Amniotic epithelial cell (primary cell): ENCODE measurements around the gene KRTAP10-12.
"Not testable (repeated sequence)": the region's sequence is repeated elsewhere in the genome, so short reads cannot be mapped to it uniquely, and the experiment has no call there.

Source experiments
- DNase-seq: peaks from one replicate; pipeline ENCODE4 v3.0.0-alpha.2; 2010; ENCODE audit warnings: low read depth

The KRTAP10-12 gene

DNA sequence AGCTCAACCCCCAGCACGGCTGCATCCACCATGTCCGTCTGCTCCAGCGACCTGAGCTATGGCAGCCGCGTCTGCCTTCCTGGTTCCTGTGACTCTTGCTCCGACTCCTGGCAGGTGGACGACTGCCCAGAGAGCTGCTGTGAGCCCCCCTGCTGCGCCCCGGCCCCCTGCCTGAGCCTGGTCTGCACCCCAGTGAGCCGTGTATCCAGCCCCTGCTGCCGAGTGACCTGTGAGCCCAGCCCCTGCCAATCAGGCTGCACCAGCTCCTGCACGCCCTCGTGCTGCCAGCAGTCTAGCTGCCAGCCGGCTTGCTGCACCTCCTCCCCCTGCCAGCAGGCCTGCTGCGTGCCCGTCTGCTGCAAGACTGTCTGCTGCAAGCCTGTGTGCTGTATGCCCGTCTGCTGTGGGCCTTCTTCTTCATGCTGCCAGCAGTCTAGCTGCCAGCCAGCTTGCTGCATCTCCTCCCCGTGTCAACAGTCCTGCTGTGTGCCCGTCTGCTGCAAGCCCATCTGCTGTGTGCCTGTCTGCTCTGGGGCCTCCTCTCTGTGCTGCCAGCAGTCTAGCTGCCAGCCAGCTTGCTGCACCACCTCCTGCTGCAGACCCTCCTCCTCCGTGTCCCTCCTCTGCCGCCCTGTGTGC lies at the start of gene KRTAP10-12:
Gene KRTAP10-12 (plus strand): TSS at position 1 of the 639 bp plus-strand sequence. CDS start 30 bp downstream, at position 31.
- DNase-seq, result not testable (repeated sequence)

DNA sequence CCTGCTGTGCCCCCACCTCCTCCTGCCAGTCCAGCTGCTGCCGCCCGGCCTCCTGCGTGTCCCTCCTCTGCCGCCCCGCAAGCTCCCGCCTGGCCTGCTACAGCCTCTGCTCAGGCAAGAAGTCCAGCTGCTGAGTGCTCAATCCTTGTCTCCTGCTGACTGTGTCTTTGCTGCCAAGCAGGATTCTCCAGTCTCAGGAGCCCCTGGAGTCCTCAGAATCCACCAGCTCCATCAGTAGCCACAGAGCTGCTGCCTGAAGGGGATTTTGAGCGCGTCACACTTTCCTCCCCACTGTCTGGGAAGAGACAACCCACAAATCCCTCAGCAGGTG lies 49.8 kb upstream of the KRTAP10-12 start:
- no peak for DNase-seq

- DNase-seq, result no peak
These were observed 48.2 kb upstream of the KRTAP10-12 start for GRCh38 chr21:44648557-44649311.

- no peak for DNase-seq
These were observed 47.4 kb upstream of the KRTAP10-12 start for GRCh38 chr21:44649521-44650100.

GRCh38 chr21:44650265-44650972 lies 46.6 kb upstream of the KRTAP10-12 start:
- DNase-seq, result no peak

GRCh38 chr21:44650973-44651675 lies 45.8 kb upstream of the KRTAP10-12 start:
- DNase-seq, result no peak

DNA sequence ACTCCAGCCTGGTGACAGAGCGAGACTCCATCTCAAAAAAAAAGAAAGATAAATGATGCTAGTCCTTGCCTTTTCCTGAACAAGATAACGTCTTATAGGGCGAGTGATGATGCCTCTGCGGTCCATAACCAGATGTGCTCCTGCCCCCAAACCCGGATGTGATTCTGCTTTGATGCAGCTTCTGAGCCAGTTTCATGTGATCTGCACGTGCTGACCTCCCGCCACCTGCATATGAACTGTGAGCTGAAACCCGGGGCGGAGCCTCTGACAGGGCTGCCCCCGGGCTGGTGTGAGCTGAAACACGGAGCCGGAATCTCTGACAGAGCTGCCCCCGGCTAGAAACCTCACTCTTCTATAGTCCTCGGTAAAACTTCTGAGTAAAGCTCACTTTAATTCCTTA lies 43.8 kb upstream of the KRTAP10-12 start:
- DNase-seq, result no peak

GRCh38 chr21:44653656-44654575 lies 43.1 kb upstream of the KRTAP10-12 start:
- no peak for DNase-seq

DNA sequence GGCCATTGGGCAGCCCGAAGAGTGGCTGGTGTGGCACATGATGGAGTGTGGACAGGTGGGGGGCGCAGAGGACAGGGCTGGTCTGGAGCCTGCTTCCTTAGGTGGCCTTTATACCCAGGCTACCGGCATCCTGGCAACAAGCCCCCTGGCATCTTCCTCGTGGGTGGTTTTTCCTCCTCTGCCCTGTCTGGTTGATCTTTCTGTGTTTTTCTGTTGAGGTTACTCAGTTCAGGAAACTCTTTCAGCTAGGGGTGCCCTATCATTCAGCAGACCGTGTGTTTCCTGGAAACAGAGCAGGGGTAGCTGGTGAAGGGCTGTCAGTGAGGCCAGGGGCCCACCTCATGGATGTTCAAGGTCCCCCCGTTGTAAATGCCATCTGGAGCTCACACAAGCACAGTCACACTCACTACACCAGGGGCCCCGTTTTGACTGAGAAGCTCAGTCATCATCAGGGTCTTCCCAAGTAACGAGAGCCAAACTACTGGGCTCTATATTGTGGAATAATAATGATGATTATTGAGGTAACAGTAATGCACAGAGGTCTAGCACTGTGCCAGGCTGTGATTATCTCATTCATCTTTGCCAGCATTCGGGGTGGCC lies 42.3 kb upstream of the KRTAP10-12 start, which contains the start of gene KRTAP12-4:
Gene KRTAP12-4 (minus strand): TSS at position 84 of the 600 bp plus-strand sequence. CDS start 45 bp downstream, at position 39.
- no peak for DNase-seq

GRCh38 chr21:44656868-44657267 lies 40.1 kb upstream of the KRTAP10-12 start:
- no peak for DNase-seq

- DNase-seq, result no peak
These were observed 39.1 kb upstream of the KRTAP10-12 start, which contains the start of gene KRTAP12-3 for GRCh38 chr21:44657635-44658540. KRTAP12-3 (plus strand) TSS chr21:44657932; CDS start chr21:44657980, 48 bp downstream.

DNA sequence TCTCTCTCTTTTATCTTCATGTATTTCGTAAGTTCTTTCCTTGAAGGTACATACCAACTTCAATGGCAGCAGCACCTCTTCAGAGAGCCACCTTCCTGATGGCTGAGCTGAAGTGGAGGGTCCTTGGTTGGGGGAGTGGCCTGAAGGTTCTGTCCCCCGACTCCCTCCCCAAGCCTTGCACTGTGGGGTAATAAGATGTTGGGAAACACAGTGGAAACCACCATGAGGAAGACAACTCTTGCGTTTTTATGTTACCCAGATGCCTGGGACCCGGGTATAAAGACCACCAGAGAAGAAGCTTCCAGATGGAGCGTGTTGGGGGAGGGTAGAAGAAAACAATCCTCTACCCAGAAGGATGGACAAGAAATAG lies 38.4 kb upstream of the KRTAP10-12 start:
- DNase-seq, result no peak

- no peak for DNase-seq
These were observed 37.9 kb upstream of the KRTAP10-12 start for GRCh38 chr21:44658913-44659595.

DNA sequence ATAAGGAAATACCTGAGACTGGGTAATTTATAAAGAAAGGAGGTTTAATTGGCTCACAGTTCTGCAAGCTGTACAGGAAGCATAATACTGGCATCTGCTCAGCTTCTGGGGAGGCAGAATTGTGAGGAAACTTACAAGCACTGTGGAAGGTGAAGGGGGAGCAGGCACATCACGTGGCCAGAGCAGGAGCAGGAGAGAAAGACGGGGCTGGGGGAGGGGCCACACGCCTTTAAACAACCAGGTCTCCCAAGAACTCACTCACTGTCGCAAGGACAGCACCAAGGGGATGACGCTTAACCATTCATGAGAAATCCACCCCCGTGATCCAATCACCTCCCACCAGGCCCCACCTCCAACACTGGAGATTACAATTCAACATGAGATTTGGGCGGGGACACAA lies 35.4 kb upstream of the KRTAP10-12 start:
- DNase-seq, result not testable (repeated sequence)

DNA sequence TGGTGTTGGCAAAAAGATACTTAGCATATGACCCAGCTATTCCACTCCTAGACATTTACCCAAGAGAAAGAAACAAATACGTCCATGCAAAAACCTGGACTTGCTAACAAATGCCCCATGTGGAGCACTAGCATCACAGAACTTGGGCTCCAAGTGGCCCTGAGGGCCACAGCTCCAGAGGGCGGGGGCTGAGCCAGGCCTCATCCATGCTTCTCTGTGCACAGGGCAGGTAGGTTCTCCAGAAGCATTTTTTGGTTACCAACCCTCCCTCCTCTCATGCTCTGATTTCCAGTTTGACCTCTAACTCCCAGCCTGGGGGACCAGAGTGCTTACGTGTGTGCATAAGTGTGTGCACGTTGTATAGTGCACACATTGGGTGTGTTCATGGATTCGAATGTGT lies 32.3 kb upstream of the KRTAP10-12 start:
- DNase-seq, result no peak

GRCh38 chr21:44666401-44667320 lies 30.3 kb upstream of the KRTAP10-12 start, which contains the start of gene KRTAP12-2:
KRTAP12-2 (minus strand) TSS chr21:44666927; CDS start chr21:44666886, 41 bp downstream.
- no peak for DNase-seq

GRCh38 chr21:44667612-44668011 lies 29.4 kb upstream of the KRTAP10-12 start:
- DNase-seq, result no peak
